Type B pancreatic cell (in vitro differentiated cells): ENCODE results near the gene SUN3. TPM values are rescaled to one million over a fixed set of nuclear protein-coding genes. Genes with fewer than 3 reads are reported as not detected.
A peak's percentile ranks its signal among the peaks of the same experiment; 100 is the strongest.

Experiments used
- DNase-seq: peaks from one replicate; pipeline ENCODE4 v3.0.0; 2021; ENCODE audit warnings: mixed read lengths; ENCODE audit not compliant: unreplicated experiment; ENCODE audit errors: extremely low spot score
- H3K27ac Mint-ChIP-seq: 2 replicates; pipeline ENCODE4 v1.8.0; 2021; ENCODE audit warnings: mild to moderate bottlenecking, mixed read lengths
- H3K27me3 Mint-ChIP-seq: 2 replicates; pipeline ENCODE4 v1.8.0; 2021; ENCODE audit warnings: mixed read lengths
- H3K36me3 Mint-ChIP-seq: 2 replicates; pipeline ENCODE4 v1.8.0; 2021; ENCODE audit warnings: mixed read lengths
- H3K4me1 Mint-ChIP-seq: one replicate; pipeline ENCODE4 v1.8.0; 2021; ENCODE audit warnings: mixed read lengths; ENCODE audit not compliant: unreplicated experiment
- H3K4me3 Mint-ChIP-seq: 2 replicates; pipeline ENCODE4 v1.8.0; 2021; ENCODE audit warnings: mild to moderate bottlenecking, mixed read lengths
- H3K9me3 Mint-ChIP-seq: 2 replicates; pipeline ENCODE4 v1.8.0; 2021; ENCODE audit warnings: mixed read lengths
- total RNA-seq: library from RNA; stranded (reverse); gene quantifications from 2 replicates; pipeline ENCODE4 v1.2.1, GENCODE V29; 2021; ENCODE audit warnings: low replicate concordance
- TF ChIP-seq, protein P1 (sequence below): fragments of 200-600 bp; sonication (generic); conservative IDR thresholded peaks from 2 replicates; pipeline ENCODE4 v1.5.0; 2021; ENCODE audit warnings: antibody characterized with exemption, mild to moderate bottlenecking

SUN3 gene
- total RNA-seq, 1 donor from 2014 or later: not detected

- DNase-seq: no peak
- Mint-ChIP-seq H3K27me3 (peaks cover 54% of the 10 kb centered on the region), H3K4me3 (no peak overlapping the region), H3K36me3 (no peaks in the 10 kb centered on the region), H3K4me1 (no peaks in the 10 kb centered on the region), H3K9me3 (no peaks in the 10 kb centered on the region), H3K27ac (no peak overlapping the region)
- TF ChIP-seq, protein P1, sequence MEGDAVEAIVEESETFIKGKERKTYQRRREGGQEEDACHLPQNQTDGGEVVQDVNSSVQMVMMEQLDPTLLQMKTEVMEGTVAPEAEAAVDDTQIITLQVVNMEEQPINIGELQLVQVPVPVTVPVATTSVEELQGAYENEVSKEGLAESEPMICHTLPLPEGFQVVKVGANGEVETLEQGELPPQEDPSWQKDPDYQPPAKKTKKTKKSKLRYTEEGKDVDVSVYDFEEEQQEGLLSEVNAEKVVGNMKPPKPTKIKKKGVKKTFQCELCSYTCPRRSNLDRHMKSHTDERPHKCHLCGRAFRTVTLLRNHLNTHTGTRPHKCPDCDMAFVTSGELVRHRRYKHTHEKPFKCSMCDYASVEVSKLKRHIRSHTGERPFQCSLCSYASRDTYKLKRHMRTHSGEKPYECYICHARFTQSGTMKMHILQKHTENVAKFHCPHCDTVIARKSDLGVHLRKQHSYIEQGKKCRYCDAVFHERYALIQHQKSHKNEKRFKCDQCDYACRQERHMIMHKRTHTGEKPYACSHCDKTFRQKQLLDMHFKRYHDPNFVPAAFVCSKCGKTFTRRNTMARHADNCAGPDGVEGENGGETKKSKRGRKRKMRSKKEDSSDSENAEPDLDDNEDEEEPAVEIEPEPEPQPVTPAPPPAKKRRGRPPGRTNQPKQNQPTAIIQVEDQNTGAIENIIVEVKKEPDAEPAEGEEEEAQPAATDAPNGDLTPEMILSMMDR: no peak
Observed at GRCh38 chr7:48040944-48041652, 12.2 kb upstream of the SUN3 start.

DNA sequence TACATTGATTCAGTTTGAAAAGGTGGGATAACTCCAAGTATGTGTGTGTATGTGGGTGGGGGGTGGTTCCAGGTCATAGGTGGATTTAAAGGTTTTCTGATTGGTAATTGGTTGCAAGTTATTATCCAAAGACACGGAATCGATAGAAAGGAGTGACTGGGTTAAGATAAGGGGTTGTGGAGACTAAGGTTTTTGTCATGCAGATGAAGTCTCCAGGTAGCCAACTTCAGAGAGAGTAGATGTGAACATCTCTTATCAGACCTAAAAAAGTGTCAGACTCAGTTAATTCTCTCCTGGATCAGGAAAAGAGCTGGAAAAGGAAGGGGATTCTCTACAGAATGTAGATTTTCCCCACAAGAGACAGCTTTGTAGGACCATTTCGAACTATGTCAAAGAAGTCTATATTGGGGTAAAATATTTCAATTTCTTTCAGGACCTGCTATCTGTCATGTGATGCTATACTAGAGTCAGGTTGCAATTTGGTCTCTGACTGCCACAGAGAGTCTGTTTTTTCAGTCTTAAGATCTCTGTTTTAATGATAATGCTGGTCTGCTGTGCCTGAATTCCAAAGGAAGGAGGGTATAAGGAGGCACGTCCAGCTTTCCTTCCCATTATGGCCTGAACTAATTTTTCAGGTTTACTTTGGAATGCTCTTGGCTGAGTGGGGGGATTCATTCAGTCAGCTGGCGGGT is 10.1 kb upstream of the SUN3 start:
- H3K27me3 Mint-ChIP-seq: peaks cover 71% of the 10 kb centered on the region
- H3K27ac Mint-ChIP-seq: no peak overlapping the region
- H3K4me3 Mint-ChIP-seq: no peak overlapping the region
- no peaks in the 10 kb centered on the region for H3K9me3 Mint-ChIP-seq
- H3K4me1 Mint-ChIP-seq: no peaks in the 10 kb centered on the region
- TF ChIP-seq, protein P1: no peak
- DNase-seq: no peak
- no peaks in the 10 kb centered on the region for H3K36me3 Mint-ChIP-seq

- H3K9me3 Mint-ChIP-seq: no peaks in the 10 kb centered on the region
- no peaks in the 10 kb centered on the region for H3K4me1 Mint-ChIP-seq
- H3K36me3 Mint-ChIP-seq: no peaks in the 10 kb centered on the region
- H3K27ac Mint-ChIP-seq: peak overlapping the region; percentile 67
- TF ChIP-seq, protein P1: no peak
- DNase-seq: no peak
- H3K4me3 Mint-ChIP-seq: peak overlapping the region; percentile 88
- H3K27me3 Mint-ChIP-seq: peaks cover 79% of the 10 kb centered on the region
Observed at GRCh38 chr7:48035967-48036478, 7.1 kb upstream of the SUN3 start.

DNA sequence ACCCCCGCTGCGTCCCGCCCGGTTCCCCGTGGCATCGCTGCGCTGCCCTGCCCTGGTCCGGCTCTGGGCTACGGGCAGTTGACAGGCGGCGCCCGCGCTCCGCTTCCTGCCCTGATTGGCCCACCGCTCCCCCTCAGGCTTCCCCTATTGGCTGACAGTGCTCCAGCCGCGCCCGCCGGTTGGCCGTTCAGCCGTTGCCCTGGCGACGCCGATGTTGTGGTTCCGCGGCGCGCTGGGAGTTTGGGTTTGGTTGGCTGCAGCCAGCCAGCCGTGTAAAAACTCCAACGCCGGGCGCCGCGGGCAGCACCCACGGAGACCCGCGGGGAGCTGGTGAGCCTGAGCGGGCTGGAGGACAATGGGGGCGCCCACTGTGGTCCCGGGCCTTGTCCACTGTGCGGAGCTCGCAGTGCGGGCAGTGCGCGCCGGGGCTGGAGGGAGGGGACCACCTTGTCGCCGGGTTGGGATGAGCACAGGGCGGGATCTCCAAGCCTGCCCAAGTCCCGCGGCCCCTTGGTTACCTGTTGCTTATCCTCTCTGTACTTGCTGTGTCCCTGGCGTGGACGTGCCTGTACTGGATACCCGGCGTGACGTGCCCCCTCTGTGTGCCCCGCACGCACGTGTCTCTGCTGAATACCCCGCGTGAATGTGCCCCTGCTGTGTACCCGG is 6.5 kb upstream of the SUN3 start, which contains the start of gene C7orf57:
C7orf57 (plus strand) TSS at position 243 of the 666 bp plus-strand sequence. CDS start 766 bp downstream, outside the sequence.
- no peaks in the 10 kb centered on the region for H3K36me3 Mint-ChIP-seq
- H3K9me3 Mint-ChIP-seq: no peaks in the 10 kb centered on the region
- H3K4me3 Mint-ChIP-seq: peak within 1 kb of the TSS; percentile 88
- H3K27ac Mint-ChIP-seq: peak within 1 kb of the TSS; percentile 67
- DNase-seq: peak; percentile 90
- H3K27me3 Mint-ChIP-seq: peaks cover 85% of the 10 kb centered on the region
- TF ChIP-seq, protein P1: no peak
- H3K4me1 Mint-ChIP-seq: no peaks in the 10 kb centered on the region

GRCh38 chr7:48033922-48034321 is 5.0 kb upstream of the SUN3 start:
- Mint-ChIP-seq H3K27me3 (peaks cover 86% of the 10 kb centered on the region), H3K27ac (no peak overlapping the region), H3K4me1 (no peaks in the 10 kb centered on the region), H3K36me3 (no peaks in the 10 kb centered on the region), H3K4me3 (no peak overlapping the region), H3K9me3 (no peaks in the 10 kb centered on the region)
- TF ChIP-seq, protein P1: no peak
- DNase-seq: no peak
